ENCODE results near the gene IQSEC1. TPM values are rescaled to one million over a fixed set of nuclear protein-coding genes. Genes with fewer than 3 reads are reported as not detected.
A peak's percentile ranks its signal among the peaks of the same experiment; 100 is the strongest.

Gene IQSEC1
- total RNA-seq, 2 donors from 2014 or later: 57.5 to 63.9 TPM

- DNase-seq (ENCODE audit: low spot score): no peak
- peaks cover 3% of the 10 kb centered on the region for H3K36me3 ChIP-seq
- H3K27me3 ChIP-seq: no peaks in the 10 kb centered on the region
- H3K27ac ChIP-seq: no peak overlapping the region
- H3K9me3 ChIP-seq: no peaks in the 10 kb centered on the region
- TF ChIP-seq CTCF (IDR thresholded peaks at IDR 0.05): no peak
- H3K4me3 ChIP-seq: no peak overlapping the region
- peaks cover 0 to 37% of the 10 kb centered on the region in 2 donors for H3K4me1 ChIP-seq
Observed at GRCh38 chr3:12893247-12893646, 180.0 kb downstream of the IQSEC1 start.

- no peak overlapping the region for H3K4me3 ChIP-seq
- no peaks in the 10 kb centered on the region for H3K36me3 ChIP-seq
- no peaks in the 10 kb centered on the region for H3K9me3 ChIP-seq
- DNase-seq (ENCODE audit: low spot score): no peak
- H3K27me3 ChIP-seq: no peaks in the 10 kb centered on the region
- H3K4me1 ChIP-seq: peaks cover 0 to 37% of the 10 kb centered on the region in 2 donors
- TF ChIP-seq CTCF (IDR thresholded peaks at IDR 0.05): no peak
- H3K27ac ChIP-seq: no peak overlapping the region
Observed at GRCh38 chr3:12892840-12893189, 180.4 kb downstream of the IQSEC1 start.

- peak; percentile 78 to 91 for TF ChIP-seq CTCF (IDR thresholded peaks at IDR 0.05)
- H3K4me3 ChIP-seq: peak overlapping the region in 1 of 2 donors; percentile 30
- DNase-seq (ENCODE audit: low spot score): no peak
- H3K27ac ChIP-seq: no peak overlapping the region
- H3K36me3 ChIP-seq: no peaks in the 10 kb centered on the region
- peaks cover 0 to 37% of the 10 kb centered on the region in 2 donors for H3K4me1 ChIP-seq
- no peaks in the 10 kb centered on the region for H3K27me3 ChIP-seq
- H3K9me3 ChIP-seq: no peaks in the 10 kb centered on the region
Observed at GRCh38 chr3:12891985-12892839, 181.0 kb downstream of the IQSEC1 start.

- H3K27me3 ChIP-seq: no peaks in the 10 kb centered on the region
- H3K4me3 ChIP-seq: peak overlapping the region in 1 of 2 donors; percentile 30
- TF ChIP-seq CTCF (IDR thresholded peaks at IDR 0.05): no peak
- peaks cover 0 to 32% of the 10 kb centered on the region in 2 donors for H3K4me1 ChIP-seq
- DNase-seq (ENCODE audit: low spot score): no peak
- no peak overlapping the region for H3K27ac ChIP-seq
- no peaks in the 10 kb centered on the region for H3K9me3 ChIP-seq
- no peaks in the 10 kb centered on the region for H3K36me3 ChIP-seq
Observed at GRCh38 chr3:12891391-12891984, 181.7 kb downstream of the IQSEC1 start.

- no peak for TF ChIP-seq CTCF (IDR thresholded peaks at IDR 0.05)
- H3K27me3 ChIP-seq: no peaks in the 10 kb centered on the region
- no peaks in the 10 kb centered on the region for H3K9me3 ChIP-seq
- H3K4me1 ChIP-seq: peaks cover 0 to 25% of the 10 kb centered on the region in 2 donors
- no peaks in the 10 kb centered on the region for H3K36me3 ChIP-seq
- no peak for DNase-seq (ENCODE audit: low spot score)
- H3K4me3 ChIP-seq: no peak overlapping the region
- no peak overlapping the region for H3K27ac ChIP-seq
Observed at GRCh38 chr3:12890610-12891390, 182.4 kb downstream of the IQSEC1 start.
